C4-2B (cell line): ENCODE data around the gene ZDHHC17.
A peak's percentile ranks its signal among the peaks of the same experiment; 100 is the strongest.
"Not testable (repeated sequence)": the region's sequence is repeated elsewhere in the genome, so short reads cannot be mapped to it uniquely, and the experiment has no call there.

Experiments used
- H3K27ac ChIP-seq: fragments of 450-650 bp; 2 replicates; pipeline ENCODE4 v1.5.1; 2017
- CTCF ChIP-seq: fragments of 450-650 bp; conservative IDR thresholded peaks from 2 replicates; pipeline ENCODE4 v1.5.1; 2017; ENCODE audit warnings: mild to moderate bottlenecking
- ZFX ChIP-seq: fragments of 450-650 bp; IDR thresholded peaks from 2 replicates; pipeline ENCODE4 v1.6.1; 2017

Gene ZDHHC17

GRCh38 chr12:76720068-76720467, 43.8 kb upstream of the ZDHHC17 start:
- no peak overlapping the region for H3K27ac ChIP-seq
- TF ChIP-seq ZFX, result no peak
- no peak for TF ChIP-seq CTCF

- TF ChIP-seq ZFX, result no peak
- no peak for TF ChIP-seq CTCF
- no peak overlapping the region for H3K27ac ChIP-seq
Observed at GRCh38 chr12:76726626-76727025, 37.3 kb upstream of the ZDHHC17 start.

GRCh38 chr12:76732188-76732587, 31.7 kb upstream of the ZDHHC17 start:
- H3K27ac ChIP-seq, result not testable (repeated sequence)

GRCh38 chr12:76737689-76738088, 26.2 kb upstream of the ZDHHC17 start:
- H3K27ac ChIP-seq, result not testable (repeated sequence)

- H3K27ac ChIP-seq, result peak overlapping the region; percentile 15; the same call in 1 of the 2 replicates
- TF ChIP-seq CTCF, result no peak
- TF ChIP-seq ZFX, result no peak
Observed at GRCh38 chr12:76738824-76739579, 24.9 kb upstream of the ZDHHC17 start.

- TF ChIP-seq CTCF (no peak), ZFX (no peak)
- H3K27ac ChIP-seq, result no peak overlapping the region
Observed at GRCh38 chr12:76739896-76740295, 24.0 kb upstream of the ZDHHC17 start.

- TF ChIP-seq CTCF (no peak), ZFX (no peak)
- H3K27ac ChIP-seq, result no peak overlapping the region
Observed at GRCh38 chr12:76740501-76740900, 23.4 kb upstream of the ZDHHC17 start.

GRCh38 chr12:76745343-76745742, 18.6 kb upstream of the ZDHHC17 start:
- TF ChIP-seq CTCF (no peak), ZFX (no peak)
- no peak overlapping the region for H3K27ac ChIP-seq
